ENCODE measurements around the gene DBN1. TPM values are rescaled to one million over a fixed set of nuclear protein-coding genes. Genes with fewer than 3 reads are reported as not detected.

Gene DBN1
- total and polyA plus RNA-seq, 2 experiments from 2014 or later, result 106 to 290 TPM

GRCh38 chr5:177487975-177488374 lies 14.5 kb upstream of the DBN1 start:
- Histone ChIP-seq H3K9me2 (ENCODE audit: insufficient read depth) (no peaks in the 10 kb centered on the region), H3F3A (replicated peaks; ENCODE audit: low read depth) (peaks cover 13% of the 10 kb centered on the region; the same call in 1 of the 2 replicates), H2AFZ (no peak overlapping the region), H3K4me2 (no peak overlapping the region), H3K4me1 (ENCODE audit: insufficient read depth) (peaks cover 5% of the 10 kb centered on the region; the same call in 1 of the 2 replicates), H3K27ac (ENCODE audit: low read depth) (no peak overlapping the region), H3K27me3 (ENCODE audit: insufficient read depth) (no peaks in the 10 kb centered on the region), H3K79me2 (replicated peaks; ENCODE audit: insufficient read depth) (no peaks in the 10 kb centered on the region), H4K20me1 (replicated peaks; ENCODE audit: insufficient read depth) (no peaks in the 10 kb centered on the region; the same call in 1 of the 2 replicates), H3K36me3 (ENCODE audit: insufficient read depth) (peaks cover 14% of the 10 kb centered on the region), H3K4me3 (no peak overlapping the region)
- TF ChIP-seq EZH2phosphoT487 (IDR thresholded peaks at IDR 0.05; ENCODE audit: unreplicated experiment) (no peak), ZNF462 (CRISPR knock-in tag; IDR thresholded peaks at IDR 0.05) (no peak), ETS1 (IDR thresholded peaks at IDR 0.05) (no peak)
- TF ChIP-seq, protein P1, sequence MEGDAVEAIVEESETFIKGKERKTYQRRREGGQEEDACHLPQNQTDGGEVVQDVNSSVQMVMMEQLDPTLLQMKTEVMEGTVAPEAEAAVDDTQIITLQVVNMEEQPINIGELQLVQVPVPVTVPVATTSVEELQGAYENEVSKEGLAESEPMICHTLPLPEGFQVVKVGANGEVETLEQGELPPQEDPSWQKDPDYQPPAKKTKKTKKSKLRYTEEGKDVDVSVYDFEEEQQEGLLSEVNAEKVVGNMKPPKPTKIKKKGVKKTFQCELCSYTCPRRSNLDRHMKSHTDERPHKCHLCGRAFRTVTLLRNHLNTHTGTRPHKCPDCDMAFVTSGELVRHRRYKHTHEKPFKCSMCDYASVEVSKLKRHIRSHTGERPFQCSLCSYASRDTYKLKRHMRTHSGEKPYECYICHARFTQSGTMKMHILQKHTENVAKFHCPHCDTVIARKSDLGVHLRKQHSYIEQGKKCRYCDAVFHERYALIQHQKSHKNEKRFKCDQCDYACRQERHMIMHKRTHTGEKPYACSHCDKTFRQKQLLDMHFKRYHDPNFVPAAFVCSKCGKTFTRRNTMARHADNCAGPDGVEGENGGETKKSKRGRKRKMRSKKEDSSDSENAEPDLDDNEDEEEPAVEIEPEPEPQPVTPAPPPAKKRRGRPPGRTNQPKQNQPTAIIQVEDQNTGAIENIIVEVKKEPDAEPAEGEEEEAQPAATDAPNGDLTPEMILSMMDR (conservative IDR thresholded peaks at IDR 0.05; ENCODE audit: low read depth in 2 of 2), result peak; percentile 8 to 49; a peak in 2 of 4 replicates
- no peak for DNase-seq (ENCODE audit: low spot score)
- H3K4me3 Mint-ChIP-seq, result no peak overlapping the region
- H3K27ac Mint-ChIP-seq, result no peak overlapping the region
- H3K27me3 Mint-ChIP-seq (ENCODE audit: insufficient read depth, low read depth, poor library complexity), result peaks cover 30% of the 10 kb centered on the region
- no peak for ATAC-seq
- H3K36me3 Mint-ChIP-seq (ENCODE audit: low read depth), result peaks cover 78% of the 10 kb centered on the region
- peaks cover 2% of the 10 kb centered on the region; the same call in 1 of the 3 replicates for H3K9me3 Mint-ChIP-seq
- H3K4me1 Mint-ChIP-seq, result peaks cover 12% of the 10 kb centered on the region
